Liver (tissue), 9 donors: ENCODE results near the gene OASL. TPM values are rescaled to one million over a fixed set of nuclear protein-coding genes. Genes with fewer than 3 reads are reported as not detected.
A peak's percentile ranks its signal among the peaks of the same experiment; 100 is the strongest.

ENCODE experiments used
- DNase-seq: peaks from one replicate; pipeline ENCODE4 v3.0.0-alpha.2; 2017; ENCODE audit warnings: low spot score
- H3K27ac ChIP-seq, 2 donors: one replicate each; pipeline ENCODE4 v1.7.0; 2013; ENCODE audit warnings: inconsistent platforms in 2 of 2, low read length in 2 of 2, control low read depth in 1 of 2, low read depth in 1 of 2, mild to moderate bottlenecking in 1 of 2
- H3K27me3 ChIP-seq, 4 donors: one replicate each; pipeline versions ENCODE4 v1.6.1 to v1.7.0; 2013; ENCODE audit warnings: low read length in 3 of 4, inconsistent platforms in 1 of 4, mild to moderate bottlenecking in 1 of 4, moderate library complexity in 1 of 4; ENCODE audit not compliant: control insufficient read depth in 4 of 4, insufficient read depth in 4 of 4
- H3K36me3 ChIP-seq, 4 donors: one replicate each; pipeline versions ENCODE4 v1.6.1 to v1.7.0; 2013; ENCODE audit warnings: low read length in 3 of 4, mild to moderate bottlenecking in 3 of 4, low read depth in 1 of 4, moderate library complexity in 1 of 4; ENCODE audit not compliant: control insufficient read depth in 4 of 4, insufficient read depth in 3 of 4
- H3K4me1 ChIP-seq, 4 donors: one replicate each; pipeline versions ENCODE4 v1.6.1 to v1.7.0; 2013; ENCODE audit warnings: low read length in 3 of 4, mild to moderate bottlenecking in 3 of 4, moderate library complexity in 1 of 4; ENCODE audit not compliant: control insufficient read depth in 4 of 4, insufficient read depth in 4 of 4
- H3K4me3 ChIP-seq, 3 donors: one replicate each; pipeline versions ENCODE4 v1.6.1 to v1.7.0; 2013; ENCODE audit warnings: low read length in 3 of 3, control low read depth in 1 of 3, low read depth in 1 of 3, mild to moderate bottlenecking in 1 of 3
- H3K9ac ChIP-seq, 2 donors: one replicate each; pipeline ENCODE4 v1.7.0; 2013; ENCODE audit warnings: low read length in 2 of 2, mild to moderate bottlenecking in 2 of 2, moderate library complexity in 2 of 2, control low read depth in 1 of 2, low read depth in 1 of 2
- H3K9me3 ChIP-seq, 4 donors: one replicate each; pipeline versions ENCODE4 v1.6.1 to v1.7.0; 2013; ENCODE audit warnings: low read length in 3 of 4; ENCODE audit not compliant: control insufficient read depth in 4 of 4
- EGR1 ChIP-seq, 2 donors: IDR thresholded peaks; 2 replicates each; pipeline ENCODE4 v1.6.1; 2016 to 2018; ENCODE audit warnings: antibody characterized with exemption in 2 of 2, low read depth in 2 of 2
- GABPA ChIP-seq, 2 donors: IDR thresholded peaks in 1 of 2; conservative IDR thresholded peaks in 1 of 2; 2 replicates each; pipeline ENCODE4 v1.6.1; 2016; ENCODE audit warnings: antibody characterized with exemption in 2 of 2, mild to moderate bottlenecking in 1 of 2, moderate library complexity in 1 of 2
- HNF4G ChIP-seq: IDR thresholded peaks from 2 replicates; pipeline ENCODE4 v1.6.1; 2016; ENCODE audit warnings: antibody characterized with exemption
- NR2F2 ChIP-seq: IDR thresholded peaks from 2 replicates; pipeline ENCODE4 v1.6.1; 2016; ENCODE audit warnings: antibody characterized with exemption
- RAD21 ChIP-seq, 2 donors: IDR thresholded peaks; 2 replicates each; pipeline ENCODE4 v1.6.1; 2016; ENCODE audit warnings: antibody characterized with exemption in 2 of 2, mild to moderate bottlenecking in 2 of 2
- SP1 ChIP-seq: IDR thresholded peaks from 2 replicates; pipeline ENCODE4 v1.6.1; 2018; ENCODE audit warnings: antibody characterized with exemption, mild to moderate bottlenecking
- YY1 ChIP-seq: IDR thresholded peaks from 2 replicates; pipeline ENCODE4 v1.6.1; 2016; ENCODE audit warnings: antibody characterized with exemption, mild to moderate bottlenecking
- WGBS: extraction: QIAGEN DNeasy Blood & Tissue Kit; methylation state at CpG from one replicate; pipeline ENCODE4 v1.1.7; 2013; 5-methylcytosine and 5-hydroxymethylcytosine counted together
- polyA plus RNA-seq, 2 donors: library from polyadenylated mRNA; stranded (reverse) in 1 of 2; unstranded in 1 of 2; fragments of 200-250 nt in 1 of 2; fragments of >200 nt in 1 of 2; fragmentation: Nextera tagmentation in 1 of 2; extraction: Ambion mirVana in 1 of 2; gene quantifications; one replicate each; pipeline versions ENCODE4 v1.2.1 to v1.2.3, GENCODE V29; 2013 to 2015
- total RNA-seq, 2 donors: library from RNA; depleted of rRNA; stranded (reverse); fragments of >200 nt; gene quantifications; one replicate each; pipeline ENCODE4 v1.2.3, GENCODE V29; 2014
- TF ChIP-seq, protein P1 (sequence below): IDR thresholded peaks from 2 replicates; pipeline ENCODE4 v1.6.1; 2016; ENCODE audit warnings: antibody characterized with exemption, mild to moderate bottlenecking
- TF ChIP-seq, protein P2 (sequence below): fragments of 150-350 bp; IDR thresholded peaks from 2 replicates; pipeline ENCODE4 v1.5.1; 2017; ENCODE audit warnings: improper control_type of control experiment, low read depth, low read length; ENCODE audit not compliant: missing input control
- TF ChIP-seq, protein P3 (sequence below): IDR thresholded peaks from 2 replicates; pipeline ENCODE4 v1.6.1; 2016; ENCODE audit warnings: antibody characterized with exemption
- donor health status: healthy.
- donor health status: healthy.
- donor health status: healthy.
- donor health status: healthy.
- donor health status: healthy.

Gene OASL
- total and polyA plus RNA-seq, 4 donors: 0.89 to 4.5 (median 3.1) TPM

DNA sequence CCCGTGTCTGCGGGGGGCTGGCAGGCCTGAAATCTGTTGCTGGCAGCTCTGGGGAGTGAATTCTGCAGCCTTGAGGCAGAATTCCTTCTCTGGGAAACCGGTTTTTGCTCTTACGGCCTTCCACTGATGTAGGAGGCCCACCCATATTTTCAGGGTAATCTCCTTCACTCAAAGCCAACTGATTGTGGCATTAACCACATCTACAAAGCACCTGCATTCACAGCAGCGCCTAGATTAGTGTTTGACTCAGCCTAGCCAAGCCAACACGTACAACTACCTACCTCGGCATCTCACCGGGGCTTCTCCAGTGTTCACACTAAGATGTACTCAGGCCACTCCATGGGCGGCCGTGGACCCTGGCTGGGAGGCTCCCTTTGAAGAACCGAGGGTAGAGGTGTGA, 38.5 kb downstream of the OASL start:
- peaks cover 7 to 44% (median 22%) of the 10 kb centered on the region in 4 donors for H3K36me3 ChIP-seq
- peaks cover 1 to 25% (median 13%) of the 10 kb centered on the region in 4 donors for H3K4me1 ChIP-seq
- 92% methylated on average over 11 of the region's 11 CpGs for WGBS
- no peak overlapping the region for H3K27ac ChIP-seq
- H3K9me3 ChIP-seq: no peaks in the 10 kb centered on the region
- DNase-seq: no peak
- H3K9ac ChIP-seq: no peak overlapping the region
- no peaks in the 10 kb centered on the region for H3K27me3 ChIP-seq
- TF ChIP-seq, protein P1, sequence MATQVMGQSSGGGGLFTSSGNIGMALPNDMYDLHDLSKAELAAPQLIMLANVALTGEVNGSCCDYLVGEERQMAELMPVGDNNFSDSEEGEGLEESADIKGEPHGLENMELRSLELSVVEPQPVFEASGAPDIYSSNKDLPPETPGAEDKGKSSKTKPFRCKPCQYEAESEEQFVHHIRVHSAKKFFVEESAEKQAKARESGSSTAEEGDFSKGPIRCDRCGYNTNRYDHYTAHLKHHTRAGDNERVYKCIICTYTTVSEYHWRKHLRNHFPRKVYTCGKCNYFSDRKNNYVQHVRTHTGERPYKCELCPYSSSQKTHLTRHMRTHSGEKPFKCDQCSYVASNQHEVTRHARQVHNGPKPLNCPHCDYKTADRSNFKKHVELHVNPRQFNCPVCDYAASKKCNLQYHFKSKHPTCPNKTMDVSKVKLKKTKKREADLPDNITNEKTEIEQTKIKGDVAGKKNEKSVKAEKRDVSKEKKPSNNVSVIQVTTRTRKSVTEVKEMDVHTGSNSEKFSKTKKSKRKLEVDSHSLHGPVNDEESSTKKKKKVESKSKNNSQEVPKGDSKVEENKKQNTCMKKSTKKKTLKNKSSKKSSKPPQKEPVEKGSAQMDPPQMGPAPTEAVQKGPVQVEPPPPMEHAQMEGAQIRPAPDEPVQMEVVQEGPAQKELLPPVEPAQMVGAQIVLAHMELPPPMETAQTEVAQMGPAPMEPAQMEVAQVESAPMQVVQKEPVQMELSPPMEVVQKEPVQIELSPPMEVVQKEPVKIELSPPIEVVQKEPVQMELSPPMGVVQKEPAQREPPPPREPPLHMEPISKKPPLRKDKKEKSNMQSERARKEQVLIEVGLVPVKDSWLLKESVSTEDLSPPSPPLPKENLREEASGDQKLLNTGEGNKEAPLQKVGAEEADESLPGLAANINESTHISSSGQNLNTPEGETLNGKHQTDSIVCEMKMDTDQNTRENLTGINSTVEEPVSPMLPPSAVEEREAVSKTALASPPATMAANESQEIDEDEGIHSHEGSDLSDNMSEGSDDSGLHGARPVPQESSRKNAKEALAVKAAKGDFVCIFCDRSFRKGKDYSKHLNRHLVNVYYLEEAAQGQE: no peak
- H3K4me3 ChIP-seq: no peak overlapping the region

GRCh38 chr12:120999191-121000120, 39.6 kb downstream of the OASL start:
- no peak for DNase-seq
- H3K4me3 ChIP-seq: no peak overlapping the region
- H3K36me3 ChIP-seq: peaks cover 15 to 55% (median 33%) of the 10 kb centered on the region in 4 donors
- no peak overlapping the region for H3K9ac ChIP-seq
- WGBS: 65% methylated on average over 23 of the region's 23 CpGs
- H3K9me3 ChIP-seq: no peaks in the 10 kb centered on the region
- H3K27ac ChIP-seq: no peak overlapping the region
- H3K27me3 ChIP-seq: no peaks in the 10 kb centered on the region
- peaks cover 1 to 23% (median 13%) of the 10 kb centered on the region in 4 donors for H3K4me1 ChIP-seq
- TF ChIP-seq RAD21 (IDR thresholded peaks at IDR 0.05) (peak in 1 of 2 donors; percentile 16), NR2F2 (no peak), YY1 (no peak)

DNA sequence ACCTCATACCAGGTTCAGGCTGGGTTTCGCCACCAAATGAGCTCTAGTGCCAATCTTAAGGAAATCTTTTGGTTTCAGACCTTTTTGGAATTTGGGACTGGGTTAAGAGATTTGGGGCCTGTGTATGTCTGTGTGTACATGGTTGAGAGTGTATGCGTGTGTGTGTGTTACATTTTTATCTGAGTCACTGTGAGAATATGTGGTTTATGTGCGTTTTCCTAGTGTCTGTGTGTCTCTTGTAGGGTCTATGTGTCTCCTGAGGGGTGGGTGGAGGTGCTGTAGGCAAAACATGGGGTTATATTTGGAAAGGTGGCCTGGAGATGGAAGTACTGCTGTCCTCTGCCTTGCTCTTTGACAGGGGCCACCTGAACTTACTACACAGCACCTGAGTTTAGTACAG, 40.6 kb downstream of the OASL start:
- no peak for TF ChIP-seq RAD21 (IDR thresholded peaks at IDR 0.05)
- no peak for TF ChIP-seq YY1
- TF ChIP-seq SP1: no peak
- no peak overlapping the region for H3K4me3 ChIP-seq
- H3K9ac ChIP-seq: no peak overlapping the region
- DNase-seq: no peak
- no peak overlapping the region for H3K27ac ChIP-seq
- peaks cover 15 to 62% (median 41%) of the 10 kb centered on the region in 4 donors for H3K36me3 ChIP-seq
- H3K4me1 ChIP-seq: peaks cover 1 to 23% (median 13%) of the 10 kb centered on the region in 4 donors
- H3K27me3 ChIP-seq: no peaks in the 10 kb centered on the region
- 81% methylated on average over 3 of the region's 3 CpGs for WGBS
- H3K9me3 ChIP-seq: no peaks in the 10 kb centered on the region

- Histone ChIP-seq H3K4me3 (no peak overlapping the region), H3K27me3 (no peaks in the 10 kb centered on the region), H3K36me3 (peaks cover 15 to 67% (median 44%) of the 10 kb centered on the region in 4 donors), H3K9ac (no peak overlapping the region), H3K4me1 (peaks cover 1 to 23% (median 13%) of the 10 kb centered on the region in 4 donors), H3K27ac (no peak overlapping the region), H3K9me3 (no peaks in the 10 kb centered on the region)
- TF ChIP-seq, protein P2, sequence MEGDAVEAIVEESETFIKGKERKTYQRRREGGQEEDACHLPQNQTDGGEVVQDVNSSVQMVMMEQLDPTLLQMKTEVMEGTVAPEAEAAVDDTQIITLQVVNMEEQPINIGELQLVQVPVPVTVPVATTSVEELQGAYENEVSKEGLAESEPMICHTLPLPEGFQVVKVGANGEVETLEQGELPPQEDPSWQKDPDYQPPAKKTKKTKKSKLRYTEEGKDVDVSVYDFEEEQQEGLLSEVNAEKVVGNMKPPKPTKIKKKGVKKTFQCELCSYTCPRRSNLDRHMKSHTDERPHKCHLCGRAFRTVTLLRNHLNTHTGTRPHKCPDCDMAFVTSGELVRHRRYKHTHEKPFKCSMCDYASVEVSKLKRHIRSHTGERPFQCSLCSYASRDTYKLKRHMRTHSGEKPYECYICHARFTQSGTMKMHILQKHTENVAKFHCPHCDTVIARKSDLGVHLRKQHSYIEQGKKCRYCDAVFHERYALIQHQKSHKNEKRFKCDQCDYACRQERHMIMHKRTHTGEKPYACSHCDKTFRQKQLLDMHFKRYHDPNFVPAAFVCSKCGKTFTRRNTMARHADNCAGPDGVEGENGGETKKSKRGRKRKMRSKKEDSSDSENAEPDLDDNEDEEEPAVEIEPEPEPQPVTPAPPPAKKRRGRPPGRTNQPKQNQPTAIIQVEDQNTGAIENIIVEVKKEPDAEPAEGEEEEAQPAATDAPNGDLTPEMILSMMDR: no peak
- TF ChIP-seq GABPA (IDR thresholded peaks at IDR 0.05 in 1 of 2, conservative IDR thresholded peaks at IDR 0.05 in 1 of 2) (no peak), HNF4G (no peak), RAD21 (IDR thresholded peaks at IDR 0.05) (no peak), YY1 (no peak), EGR1 (IDR thresholded peaks at IDR 0.05; ENCODE audit: low read depth in 2 of 2) (no peak)
- TF ChIP-seq, protein P3, sequence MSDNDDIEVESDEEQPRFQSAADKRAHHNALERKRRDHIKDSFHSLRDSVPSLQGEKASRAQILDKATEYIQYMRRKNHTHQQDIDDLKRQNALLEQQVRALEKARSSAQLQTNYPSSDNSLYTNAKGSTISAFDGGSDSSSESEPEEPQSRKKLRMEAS: no peak
- WGBS: 86% methylated on average over 9 of the region's 9 CpGs
- DNase-seq: no peak
Observed at GRCh38 chr12:120997448-120997847, 41.6 kb downstream of the OASL start.
